Measurements from ENCODE around the gene CACNA2D2.

The CACNA2D2 gene

GRCh38 chr3:50342813-50343633 is 160.4 kb downstream of the CACNA2D2 start:
- no peak for DNase-seq

- no peak for DNase-seq
These were observed 161.3 kb downstream of the CACNA2D2 start for GRCh38 chr3:50341996-50342650.

- no peak for DNase-seq
These were observed 161.9 kb downstream of the CACNA2D2 start for GRCh38 chr3:50341537-50341936.

- no peak for DNase-seq
These were observed 162.7 kb downstream of the CACNA2D2 start, which contains the start of gene RASSF1 for GRCh38 chr3:50340448-50341329. TSS of gene RASSF1 (minus strand) at chr3:50340836. CDS start at chr3:50340805, 31 bp downstream.

GRCh38 chr3:50340147-50340447 is 163.3 kb downstream of the CACNA2D2 start:
- no peak for DNase-seq

GRCh38 chr3:50339485-50340146 is 163.8 kb downstream of the CACNA2D2 start:
- no peak for DNase-seq

GRCh38 chr3:50338965-50339364 is 164.5 kb downstream of the CACNA2D2 start:
- no peak for DNase-seq

- peak; percentile 94 to 98 for DNase-seq
These were observed 166.1 kb downstream of the CACNA2D2 start for GRCh38 chr3:50337175-50337861.

GRCh38 chr3:50336452-50337174 is 166.8 kb downstream of the CACNA2D2 start:
- no peak for DNase-seq

- no peak for DNase-seq
These were observed 168.9 kb downstream of the CACNA2D2 start for GRCh38 chr3:50334339-50335075.

- no peak for DNase-seq
These were observed 169.6 kb downstream of the CACNA2D2 start for GRCh38 chr3:50333744-50334328.

GRCh38 chr3:50331364-50331907 is 172.0 kb downstream of the CACNA2D2 start:
- no peak for DNase-seq

- no peak for DNase-seq
These were observed 173.1 kb downstream of the CACNA2D2 start for GRCh38 chr3:50330330-50330729.

GRCh38 chr3:50327943-50328691 is 175.3 kb downstream of the CACNA2D2 start, which contains the start of gene TUSC2:
TSS of gene TUSC2 (minus strand) at chr3:50328223. CDS start at chr3:50328099, 124 bp downstream.
- DNase-seq = peak; percentile 94 to 95

- no peak for DNase-seq
These were observed 176.3 kb downstream of the CACNA2D2 start for GRCh38 chr3:50327129-50327528.

- no peak for DNase-seq
These were observed 177.3 kb downstream of the CACNA2D2 start for GRCh38 chr3:50326182-50326541.

GRCh38 chr3:50325497-50326181 is 177.8 kb downstream of the CACNA2D2 start:
- no peak for DNase-seq

GRCh38 chr3:50325113-50325480 is 178.3 kb downstream of the CACNA2D2 start:
- DNase-seq = no peak

Measured in NCI-H524 (cell line).